HL-60 (cell line): Measurements from ENCODE around the gene PAPOLG.

ENCODE experiments used
- CTCF ChIP-seq: IDR thresholded peaks from one replicate; pipeline ENCODE4 v1.5.1; 2011; ENCODE audit warnings: low read length, control low read depth, inconsistent platforms; ENCODE audit not compliant: insufficient read depth
- GABPA ChIP-seq: IDR thresholded peaks from 2 replicates; pipeline ENCODE4 v1.6.1; 2012; ENCODE audit warnings: low read depth
- POLR2AphosphoS5 ChIP-seq: IDR thresholded peaks from 2 replicates; pipeline ENCODE4 v1.6.1; 2012; ENCODE audit warnings: low read depth
- REST ChIP-seq: IDR thresholded peaks from 2 replicates; pipeline ENCODE4 v1.6.1; 2012; ENCODE audit warnings: low read depth; ENCODE audit not compliant: insufficient replicate concordance

GRCh38 chr2:60728855-60729254, 27.2 kb upstream of the PAPOLG start:
- TF ChIP-seq CTCF (no peak), REST (no peak), GABPA (no peak), POLR2AphosphoS5 (no peak)
